Measurements from ENCODE around the gene PRDM7. TPM values are rescaled to one million over a fixed set of nuclear protein-coding genes. Genes with fewer than 3 reads are reported as not detected.

The PRDM7 gene
- total RNA-seq, 4 donors from 2014 or later, result not detected

- TF ChIP-seq CTCF (IDR thresholded peaks at IDR 0.05; ENCODE audit: low read depth), result no peak
Measured at GRCh38 chr16:90048737-90049330, 28.3 kb downstream of the PRDM7 start.

GRCh38 chr16:90048347-90048722 is 28.8 kb downstream of the PRDM7 start:
- no peak for TF ChIP-seq CTCF (IDR thresholded peaks at IDR 0.05; ENCODE audit: low read depth)

- no peak for TF ChIP-seq CTCF (IDR thresholded peaks at IDR 0.05; ENCODE audit: low read depth)
Measured at GRCh38 chr16:90047714-90048346, 29.3 kb downstream of the PRDM7 start.

- no peak for TF ChIP-seq CTCF (IDR thresholded peaks at IDR 0.05; ENCODE audit: low read depth)
Measured at GRCh38 chr16:90046971-90047713, 30.0 kb downstream of the PRDM7 start.

- TF ChIP-seq CTCF (IDR thresholded peaks at IDR 0.05; ENCODE audit: low read depth), result no peak
Measured at GRCh38 chr16:90046122-90046970, 30.8 kb downstream of the PRDM7 start.

- TF ChIP-seq CTCF (IDR thresholded peaks at IDR 0.05; ENCODE audit: low read depth), result no peak
Measured at GRCh38 chr16:90044111-90044551, 33.0 kb downstream of the PRDM7 start.
